Neural progenitor cell (in vitro differentiated cells): ENCODE results near the gene MAP6. TPM values are rescaled to one million over a fixed set of nuclear protein-coding genes. Genes with fewer than 3 reads are reported as not detected.

ENCODE experiments used
- DNase-seq: peaks from one replicate; pipeline ENCODE4 v3.0.0-alpha.2; 2016; ENCODE audit warnings: low spot score
- H2AFZ ChIP-seq: fragments of 200-600 bp; sonication (generic); replicated peaks from 2 replicates; pipeline ENCODE4 v1.6.1; 2016; ENCODE audit warnings: antibody characterized with exemption
- H3F3A ChIP-seq: fragments of 200-600 bp; sonication (generic); 2 replicates; pipeline ENCODE4 v1.6.1; 2016; ENCODE audit warnings: antibody characterized with exemption, low read depth
- H3K27ac ChIP-seq: fragments of 200-600 bp; sonication (generic); 2 replicates; pipeline ENCODE4 v1.5.1; 2016; ENCODE audit warnings: mild to moderate bottlenecking
- H3K27me3 ChIP-seq: fragments of 200-600 bp; sonication (generic); 2 replicates; pipeline ENCODE4 v1.6.1; 2016; ENCODE audit warnings: mild to moderate bottlenecking, moderate library complexity
- H3K36me3 ChIP-seq: fragments of 200-600 bp; sonication (generic); 2 replicates; pipeline ENCODE4 v1.5.1; 2016
- H3K4me1 ChIP-seq: fragments of 200-600 bp; sonication (generic); 2 replicates; pipeline ENCODE4 v1.6.1; 2016; ENCODE audit warnings: mixed run types
- H3K4me2 ChIP-seq: fragments of 200-600 bp; sonication (generic); 2 replicates; pipeline ENCODE4 v1.6.1; 2016
- H3K4me3 ChIP-seq: fragments of 200-600 bp; sonication (generic); 2 replicates; pipeline ENCODE4 v1.5.1; 2016
- H3K79me2 ChIP-seq: fragments of 200-600 bp; sonication (generic); 2 replicates; pipeline ENCODE4 v1.6.1; 2016; ENCODE audit warnings: low read depth
- H3K9ac ChIP-seq: fragments of 200-600 bp; sonication (generic); 2 replicates; pipeline ENCODE4 v1.6.1; 2016
- H3K9me3 ChIP-seq: fragments of 200-600 bp; sonication (generic); 2 replicates; pipeline ENCODE4 v1.5.1; 2016; ENCODE audit warnings: low read depth
- H4K20me1 ChIP-seq: fragments of 200-600 bp; sonication (generic); 2 replicates; pipeline ENCODE4 v1.6.1; 2016; ENCODE audit warnings: low read depth
- H3K27ac Mint-ChIP-seq: 3 replicates; pipeline ENCODE4 v1.8.0; 2021; ENCODE audit warnings: mixed read lengths
- H3K27me3 Mint-ChIP-seq: 2 replicates; pipeline ENCODE4 v1.8.0; 2022; ENCODE audit warnings: low read depth, mild to moderate bottlenecking, inconsistent platforms, moderate library complexity, mixed read lengths; ENCODE audit not compliant: insufficient read depth
- H3K36me3 Mint-ChIP-seq: 3 replicates; pipeline ENCODE4 v1.8.0; 2021; ENCODE audit warnings: mixed read lengths
- H3K4me1 Mint-ChIP-seq: 3 replicates; pipeline ENCODE4 v1.8.0; 2021; ENCODE audit warnings: mixed read lengths
- H3K4me3 Mint-ChIP-seq: 3 replicates; pipeline ENCODE4 v1.8.0; 2021; ENCODE audit warnings: mild to moderate bottlenecking, moderate library complexity, mixed read lengths
- H3K9me3 Mint-ChIP-seq: 3 replicates; pipeline ENCODE4 v1.8.0; 2020; ENCODE audit warnings: mixed read lengths
- CTCF ChIP-seq: fragments of 200-600 bp; sonication (generic); IDR thresholded peaks from 2 replicates; pipeline ENCODE4 v1.5.1; 2017; ENCODE audit warnings: antibody characterized with exemption, mild to moderate bottlenecking
- EZH2 ChIP-seq: fragments of 200-600 bp; sonication (generic); IDR thresholded peaks from 2 replicates; pipeline ENCODE4 v1.6.1; 2017; ENCODE audit warnings: antibody characterized with exemption, mild to moderate bottlenecking, moderate library complexity
- EZH2phosphoT487 ChIP-seq: fragments of 200-600 bp; sonication (generic); IDR thresholded peaks from 2 replicates; pipeline ENCODE4 v1.6.1; 2017; ENCODE audit warnings: antibody characterized with exemption
- total RNA-seq: library from RNA; depleted of rRNA; stranded (reverse); fragments of >200 nt; gene quantifications from 2 replicates; pipeline ENCODE4 v1.2.3, GENCODE V29; 2015; ENCODE audit warnings: low replicate concordance

Gene MAP6
- total RNA-seq, 1 donor from 2014 or later, result 9.9 TPM

- H4K20me1 ChIP-seq, result no peaks in the 10 kb centered on the region
- H3K4me2 ChIP-seq, result no peak overlapping the region
- peaks cover 17% of the 10 kb centered on the region for H3K4me1 Mint-ChIP-seq
- H3K4me3 ChIP-seq, result no peak overlapping the region
- DNase-seq, result no peak
- no peak overlapping the region for H3K4me3 Mint-ChIP-seq
- H3F3A ChIP-seq, result no peaks in the 10 kb centered on the region
- H3K9me3 Mint-ChIP-seq, result no peaks in the 10 kb centered on the region
- no peak overlapping the region for H2AFZ ChIP-seq
- no peaks in the 10 kb centered on the region for H3K27me3 ChIP-seq
- H3K9ac ChIP-seq, result no peak overlapping the region
- peaks cover 2% of the 10 kb centered on the region for H3K27me3 Mint-ChIP-seq
- no peaks in the 10 kb centered on the region for H3K9me3 ChIP-seq
- H3K27ac Mint-ChIP-seq, result no peak overlapping the region
- no peak overlapping the region for H3K27ac ChIP-seq
- H3K79me2 ChIP-seq, result no peaks in the 10 kb centered on the region
- TF ChIP-seq EZH2, result no peak
- TF ChIP-seq CTCF, result no peak
- no peak for TF ChIP-seq EZH2phosphoT487
- no peaks in the 10 kb centered on the region for H3K36me3 ChIP-seq
- peaks cover 3% of the 10 kb centered on the region for H3K4me1 ChIP-seq
- peaks cover 14% of the 10 kb centered on the region for H3K36me3 Mint-ChIP-seq
Observed at GRCh38 chr11:75650167-75650723, 18.6 kb downstream of the MAP6 start.

DNA sequence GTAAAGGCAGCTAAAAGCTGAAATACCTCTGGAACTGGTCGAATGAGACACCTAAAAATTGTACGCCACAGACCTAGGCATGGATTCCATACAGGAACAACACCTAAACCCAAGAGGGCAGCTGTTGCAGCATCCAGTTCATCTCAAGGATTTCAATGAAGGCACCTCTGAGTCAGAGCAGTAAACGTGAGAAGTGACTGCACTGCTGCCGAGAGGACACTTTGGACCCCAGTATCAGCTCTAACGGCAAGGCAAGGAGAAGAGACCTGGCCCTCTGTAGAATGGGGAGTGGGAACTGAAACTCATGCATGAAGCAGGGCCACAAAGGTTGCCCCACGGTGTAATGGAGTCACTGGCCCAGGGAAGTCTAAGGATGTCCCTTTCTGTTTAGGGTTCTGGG, 23.9 kb downstream of the MAP6 start:
- H3K27me3 Mint-ChIP-seq, result peaks cover 2% of the 10 kb centered on the region
- H3K9me3 Mint-ChIP-seq, result no peaks in the 10 kb centered on the region
- Histone ChIP-seq H3F3A (no peaks in the 10 kb centered on the region), H3K9me3 (no peaks in the 10 kb centered on the region), H3K27ac (no peak overlapping the region), H3K4me1 (peaks cover 3% of the 10 kb centered on the region), H3K79me2 (no peaks in the 10 kb centered on the region), H4K20me1 (no peaks in the 10 kb centered on the region), H3K4me3 (no peak overlapping the region), H3K9ac (no peak overlapping the region), H3K4me2 (no peak overlapping the region), H2AFZ (no peak overlapping the region), H3K36me3 (no peaks in the 10 kb centered on the region), H3K27me3 (no peaks in the 10 kb centered on the region)
- no peak for DNase-seq
- H3K27ac Mint-ChIP-seq, result no peak overlapping the region
- H3K4me1 Mint-ChIP-seq, result peaks cover 32% of the 10 kb centered on the region
- H3K36me3 Mint-ChIP-seq, result peaks cover 3% of the 10 kb centered on the region
- H3K4me3 Mint-ChIP-seq, result no peak overlapping the region
- no peak for TF ChIP-seq CTCF
- TF ChIP-seq EZH2phosphoT487, result no peak
- no peak for TF ChIP-seq EZH2

DNA sequence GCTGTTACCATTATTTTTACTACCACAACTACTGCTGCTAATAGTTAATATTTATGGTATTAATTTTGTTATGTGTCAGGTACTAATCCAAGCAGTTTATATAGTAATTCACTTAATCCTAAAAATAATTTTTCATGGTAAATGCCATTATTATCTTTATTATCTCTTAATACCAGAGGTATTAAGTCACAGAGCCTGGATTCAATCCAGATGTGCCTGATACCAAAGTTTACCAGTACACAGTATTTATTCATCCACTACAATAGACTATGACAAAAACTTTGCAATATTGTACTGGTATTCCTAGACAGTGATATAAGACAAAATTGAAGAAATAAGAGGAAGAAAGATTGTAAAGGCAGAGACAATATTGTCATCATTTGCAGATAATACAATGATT, 24.5 kb downstream of the MAP6 start:
- peaks cover 37% of the 10 kb centered on the region for H3K4me1 Mint-ChIP-seq
- H3K9me3 ChIP-seq, result no peaks in the 10 kb centered on the region
- H3K27ac Mint-ChIP-seq, result no peak overlapping the region
- TF ChIP-seq CTCF, result no peak
- TF ChIP-seq EZH2, result no peak
- TF ChIP-seq EZH2phosphoT487, result no peak
- H3K4me2 ChIP-seq, result no peak overlapping the region
- H4K20me1 ChIP-seq, result no peaks in the 10 kb centered on the region
- no peak overlapping the region for H3K27ac ChIP-seq
- H3K36me3 Mint-ChIP-seq, result peaks cover 3% of the 10 kb centered on the region
- H3K9ac ChIP-seq, result no peak overlapping the region
- H3K79me2 ChIP-seq, result no peaks in the 10 kb centered on the region
- H3F3A ChIP-seq, result no peaks in the 10 kb centered on the region
- no peak for DNase-seq
- H3K27me3 ChIP-seq, result no peaks in the 10 kb centered on the region
- H3K9me3 Mint-ChIP-seq, result no peaks in the 10 kb centered on the region
- no peak overlapping the region for H3K4me3 Mint-ChIP-seq
- H3K4me3 ChIP-seq, result no peak overlapping the region
- peaks cover 2% of the 10 kb centered on the region for H3K27me3 Mint-ChIP-seq
- peaks cover 9% of the 10 kb centered on the region for H3K4me1 ChIP-seq
- no peaks in the 10 kb centered on the region for H3K36me3 ChIP-seq
- H2AFZ ChIP-seq, result no peak overlapping the region
